HG02610 (cell line): ENCODE results near the gene RALGAPA2.
A peak's percentile ranks its signal among the peaks of the same experiment; 100 is the strongest.

Experiments used
- ATAC-seq: cut with Tn5 transposase; IDR thresholded peaks from one replicate; pipeline ENCODE4 v1.9.1; 2021; ENCODE audit warnings: mild to moderate bottlenecking, moderate library complexity; ENCODE audit not compliant: unreplicated experiment

Gene RALGAPA2

DNA sequence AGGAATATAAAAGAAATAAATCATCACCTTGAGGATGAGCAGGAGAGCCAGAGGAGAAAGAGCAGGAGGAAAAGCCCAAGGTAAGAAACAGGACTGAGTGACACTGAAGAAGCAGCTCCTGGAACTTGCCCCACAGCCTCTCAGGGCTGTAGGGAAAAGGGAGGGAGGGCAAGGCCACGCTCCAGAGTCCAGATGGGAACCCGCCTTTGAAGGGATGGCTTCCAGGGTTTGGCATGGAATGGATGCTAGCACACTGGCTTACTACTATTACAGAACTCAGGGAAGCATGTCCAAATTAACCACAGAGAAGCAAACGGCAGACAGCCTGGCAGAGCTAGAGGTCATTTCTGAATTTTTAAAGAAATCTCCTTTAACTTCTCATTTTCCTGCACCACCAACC is 26.8 kb downstream of the RALGAPA2 start:
- ATAC-seq: no peak

DNA sequence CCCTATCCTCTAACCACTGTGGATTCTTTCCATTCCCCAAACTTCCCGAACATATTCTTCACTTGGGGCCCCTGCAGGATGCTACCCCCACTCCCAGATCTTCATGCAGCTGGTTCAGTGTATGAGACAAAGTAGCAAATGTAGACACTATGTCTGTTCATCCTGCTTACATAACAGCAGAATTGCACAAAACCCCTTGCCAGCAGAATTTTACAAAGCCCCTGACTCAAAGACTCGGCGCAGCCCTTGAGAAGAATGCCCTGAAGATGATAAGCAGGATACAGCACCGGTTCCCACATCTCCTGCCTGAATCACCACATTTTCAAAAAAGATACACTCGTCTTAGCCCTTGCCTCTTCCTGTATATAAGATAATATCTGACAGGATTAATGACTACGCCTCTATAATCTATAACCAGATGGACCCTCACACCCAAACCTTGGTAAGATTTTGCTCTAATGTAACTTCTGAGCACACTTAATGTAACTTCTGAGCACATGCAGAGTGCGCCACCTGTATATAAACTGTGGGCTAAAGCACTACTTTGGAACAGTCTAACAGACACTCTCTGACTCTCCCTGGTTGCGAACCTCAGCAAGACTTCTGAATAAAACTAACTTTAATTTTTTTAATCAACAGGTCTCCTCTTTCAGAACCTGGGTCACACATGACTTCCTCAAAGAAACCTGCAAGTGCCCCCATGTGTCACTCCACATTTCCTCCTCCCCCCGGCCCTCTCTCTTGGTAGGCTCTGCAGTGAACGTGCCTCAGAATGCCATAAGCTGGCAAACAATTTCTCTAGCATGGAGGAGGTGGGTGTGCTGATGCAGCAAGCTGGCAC is 28.7 kb downstream of the RALGAPA2 start:
- ATAC-seq: no peak

DNA sequence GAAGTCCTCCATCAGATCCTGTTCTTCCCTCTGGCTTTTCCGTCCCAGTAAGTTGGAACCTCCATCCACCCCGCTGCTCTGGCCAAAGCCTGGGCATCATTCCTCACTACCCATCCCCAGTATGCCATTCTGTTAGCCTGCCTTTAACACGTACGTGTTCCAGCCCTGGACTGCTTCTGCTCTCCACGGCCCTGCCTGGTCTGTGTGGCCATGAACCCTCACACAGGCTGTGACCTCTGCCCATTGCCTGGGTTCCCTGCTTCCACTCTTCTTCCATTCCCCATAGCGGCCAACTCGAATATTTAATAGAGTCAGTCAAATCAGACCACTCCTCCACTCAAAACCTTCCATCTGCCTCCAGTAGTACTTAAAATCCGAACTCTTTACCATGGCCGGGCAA is 29.4 kb downstream of the RALGAPA2 start:
- ATAC-seq: no peak

DNA sequence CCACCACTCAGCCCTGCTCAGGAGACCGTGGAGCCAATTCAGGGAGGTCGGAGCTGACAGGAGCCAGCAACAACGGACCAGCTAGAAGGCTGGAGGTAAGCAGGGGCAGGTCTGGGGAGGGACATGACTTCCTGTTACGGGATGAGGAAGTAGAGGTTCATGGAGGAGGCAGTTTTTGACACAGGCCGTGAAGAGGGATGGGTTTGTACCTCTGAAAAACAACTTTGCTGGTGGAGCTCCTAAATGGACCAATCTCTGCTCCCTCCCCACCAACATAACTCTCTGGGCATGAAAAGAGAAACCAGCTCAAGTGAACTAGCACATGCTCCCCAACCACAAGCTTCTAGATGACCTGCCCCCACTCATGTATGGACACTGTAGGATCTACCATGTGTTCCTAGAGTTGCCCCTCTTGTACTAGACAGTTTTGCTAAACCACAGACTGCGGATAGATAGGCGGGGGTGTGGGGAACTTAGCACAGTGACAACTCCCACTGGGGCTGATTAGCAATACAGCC is 31.4 kb downstream of the RALGAPA2 start:
- ATAC-seq: peak; percentile 55

DNA sequence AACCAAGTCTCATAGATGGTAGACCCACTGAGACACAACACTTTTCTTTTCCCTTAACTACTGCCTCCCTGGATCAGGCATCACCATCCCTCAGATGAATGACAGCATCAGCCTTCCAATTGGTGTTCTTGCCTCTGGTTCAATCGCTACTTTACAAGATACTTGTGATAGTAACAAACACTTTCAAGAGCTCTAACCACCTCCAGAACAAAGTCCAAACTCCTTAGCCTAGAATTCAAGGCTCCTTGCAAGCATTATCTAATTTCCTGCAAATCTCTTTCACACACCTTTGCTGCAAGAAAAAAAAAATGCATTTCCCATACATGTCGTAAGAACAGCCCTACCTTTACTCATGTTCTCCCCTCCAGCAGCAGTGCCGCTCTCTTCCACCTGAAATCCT is 33.1 kb downstream of the RALGAPA2 start:
- no peak for ATAC-seq

DNA sequence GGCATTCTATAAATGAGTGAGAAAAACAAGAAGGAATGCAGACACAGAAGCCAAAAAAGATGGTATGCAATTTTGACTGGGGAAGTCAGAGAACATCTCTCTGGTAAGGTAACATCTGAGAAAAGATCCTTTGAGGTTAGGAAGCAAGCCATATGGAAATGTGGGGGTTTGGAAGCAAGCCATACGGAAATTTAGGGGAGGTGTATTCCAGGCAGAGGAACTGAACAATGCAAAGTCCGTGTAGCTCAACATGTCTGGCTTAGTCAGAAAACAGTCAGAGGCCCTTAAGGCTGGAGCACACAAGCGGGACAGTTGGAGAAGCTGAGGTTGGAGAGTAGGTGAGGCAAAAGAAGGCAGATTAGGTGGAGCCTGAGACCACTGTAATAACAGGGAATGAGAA is 35.3 kb downstream of the RALGAPA2 start:
- ATAC-seq: no peak

DNA sequence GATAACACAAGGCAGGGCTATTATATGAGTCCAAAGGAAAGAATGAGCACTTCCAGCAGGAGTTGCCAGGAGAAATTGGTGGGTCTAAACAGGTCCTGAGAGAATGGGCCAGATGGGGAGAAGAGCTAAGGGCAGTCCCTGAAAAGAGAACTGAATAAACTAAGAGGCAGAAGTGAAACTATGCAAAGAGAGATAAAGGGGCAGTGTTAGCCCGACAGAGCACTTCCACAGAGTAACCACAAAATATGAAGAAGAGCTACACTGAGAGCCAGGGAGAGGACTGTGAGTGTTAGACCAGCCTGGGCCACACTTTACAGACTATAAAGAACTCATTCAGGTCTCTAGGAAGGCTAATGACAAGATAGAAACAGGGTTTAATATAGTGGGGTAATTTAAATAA is 43.8 kb downstream of the RALGAPA2 start:
- ATAC-seq: peak; percentile 99

DNA sequence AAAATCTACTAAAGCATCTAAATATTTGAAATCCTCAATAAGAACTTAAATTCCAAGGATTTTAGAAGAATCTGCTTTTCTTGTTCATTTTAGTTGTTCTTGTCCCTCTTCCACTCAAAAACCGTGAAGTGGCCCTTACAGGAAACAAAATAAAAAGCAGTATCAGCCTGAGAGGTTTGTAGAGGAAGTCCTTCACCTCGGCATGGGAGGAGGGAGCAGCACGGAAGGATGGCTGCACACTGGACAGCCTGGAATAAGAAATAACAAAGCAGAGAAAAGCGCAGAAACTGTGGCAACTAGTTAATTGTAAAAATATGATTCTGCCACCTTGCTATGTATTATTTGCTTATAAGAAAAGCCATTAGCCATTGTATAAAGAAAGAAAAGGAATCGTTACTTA is 46.1 kb downstream of the RALGAPA2 start:
- no peak for ATAC-seq

DNA sequence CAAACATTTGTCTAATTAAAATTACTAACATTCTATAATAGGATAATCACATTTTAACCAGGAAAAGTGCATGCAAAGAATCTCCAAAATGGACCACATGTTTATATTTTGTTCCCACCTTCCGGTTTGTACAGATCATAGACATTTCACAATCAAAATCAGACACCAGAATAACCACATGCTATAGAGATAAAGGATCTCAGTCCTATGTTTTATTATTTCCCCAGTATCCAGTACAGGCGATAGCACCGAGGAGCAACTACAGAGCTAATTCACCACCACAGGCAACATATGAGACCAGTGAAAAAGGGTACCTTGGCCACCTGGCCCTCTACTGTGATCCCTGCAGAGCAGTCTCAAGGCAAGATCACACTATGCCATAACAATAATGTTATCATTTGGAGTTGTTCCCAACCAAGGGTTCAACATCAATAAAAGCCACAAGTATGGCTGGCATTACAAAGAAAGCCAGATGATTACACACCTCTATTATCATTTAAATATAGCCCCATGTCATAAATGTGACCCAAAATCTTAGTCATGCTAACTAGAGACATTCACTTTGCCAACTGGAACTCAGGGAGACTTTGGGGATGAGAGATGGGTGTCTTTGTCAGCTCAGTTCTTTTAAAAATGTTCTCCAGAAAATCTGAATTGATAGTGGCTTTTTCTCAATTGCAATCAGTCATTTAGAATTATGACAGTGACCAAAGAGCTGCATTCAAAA is 46.7 kb downstream of the RALGAPA2 start:
- ATAC-seq: no peak

DNA sequence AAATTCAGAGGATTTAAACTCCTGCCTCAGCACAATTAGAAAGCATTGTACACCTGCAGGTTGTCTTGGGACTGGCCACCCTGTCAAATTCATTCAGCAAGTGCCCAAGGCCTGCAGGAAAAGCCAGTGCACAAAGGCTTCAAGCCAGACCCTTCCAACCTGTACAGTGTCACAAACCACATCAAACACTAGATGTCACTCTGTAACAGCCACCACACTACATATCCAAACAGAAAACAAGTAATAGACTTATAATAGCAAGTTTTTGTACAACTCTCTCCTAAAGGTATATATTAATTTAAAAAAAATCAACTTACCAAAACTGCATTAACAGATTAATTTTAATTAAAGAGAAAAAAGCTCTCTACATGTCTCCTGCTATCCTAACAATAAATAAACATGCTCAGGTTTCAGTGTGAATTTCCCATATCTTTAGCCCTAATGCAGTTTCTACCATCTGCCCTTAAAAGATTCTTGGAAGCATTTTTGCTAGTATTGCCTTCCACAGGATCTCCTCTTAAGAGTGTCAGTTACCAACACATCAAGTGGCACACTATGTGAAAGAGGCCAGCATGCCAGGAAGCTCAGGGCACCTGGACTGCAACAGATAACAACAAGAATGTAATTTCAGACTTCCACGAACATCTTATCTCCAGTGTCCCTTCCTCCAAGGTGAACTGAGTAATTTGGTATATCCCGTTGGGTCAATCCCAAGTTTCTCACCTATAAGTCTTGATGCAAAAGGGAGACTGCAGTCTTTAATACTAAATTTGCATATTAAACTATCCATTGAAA is 47.5 kb downstream of the RALGAPA2 start:
- ATAC-seq: peak; percentile 68

DNA sequence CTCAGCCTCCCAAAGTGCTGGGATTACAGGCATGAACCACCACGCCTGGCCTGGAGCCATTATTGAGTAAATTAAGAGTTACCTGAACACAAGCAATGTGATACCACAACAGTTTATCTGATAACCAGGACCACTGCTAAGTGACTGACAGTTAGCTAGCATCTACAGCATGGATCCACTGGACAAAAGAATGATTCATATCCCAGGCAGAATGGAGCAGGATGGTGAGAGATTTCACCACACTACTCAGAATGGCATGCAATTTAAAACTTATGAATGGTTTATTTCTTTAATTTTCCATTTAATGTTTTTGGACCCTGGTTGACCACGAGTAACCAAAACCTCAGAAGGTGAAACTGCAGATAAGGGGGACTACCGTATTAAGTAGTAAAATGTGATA is 48.6 kb downstream of the RALGAPA2 start:
- no peak for ATAC-seq

DNA sequence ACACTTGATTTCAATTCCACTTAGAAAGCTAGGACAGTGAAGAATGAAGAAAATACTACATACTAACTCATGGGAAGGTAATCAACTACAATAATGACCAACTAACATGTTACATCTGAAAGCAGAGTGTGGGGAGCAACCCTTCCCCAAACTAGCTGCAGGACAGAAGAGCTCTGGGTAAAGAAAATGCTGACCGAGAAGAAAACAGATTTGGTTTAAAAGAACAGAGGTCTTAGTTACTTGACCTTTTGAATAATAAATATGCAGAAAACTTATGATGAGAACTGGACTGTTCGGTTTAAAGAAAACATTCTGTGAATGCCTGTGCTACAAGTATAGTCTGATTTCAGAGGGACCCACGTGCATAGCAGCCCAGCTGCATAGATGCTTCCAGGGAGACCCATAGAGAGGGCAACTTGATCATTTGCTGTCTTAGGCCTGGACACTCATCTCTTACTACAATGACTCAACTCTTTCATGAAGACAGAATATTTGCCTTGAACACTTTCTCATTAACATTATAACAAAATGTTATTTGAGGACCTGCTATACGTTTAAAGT is 53.5 kb downstream of the RALGAPA2 start:
- ATAC-seq: no peak

DNA sequence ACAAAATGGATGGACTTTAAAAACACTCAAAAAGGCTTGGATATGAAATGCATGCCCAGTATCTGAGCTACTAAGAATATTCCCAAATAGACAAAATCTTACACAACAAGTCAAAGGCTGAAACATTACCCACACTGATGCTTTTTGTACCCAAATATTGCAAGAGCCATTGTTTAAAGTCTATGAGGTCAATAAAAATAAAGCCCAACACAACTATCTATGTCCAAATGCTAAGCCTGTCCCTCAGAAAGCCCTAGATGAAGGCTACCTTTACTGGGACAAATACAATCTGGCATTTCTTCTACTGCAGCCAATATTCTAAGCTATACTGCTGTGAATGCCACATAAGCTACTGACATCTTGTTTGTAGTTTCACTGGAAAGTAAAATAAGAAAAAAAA is 54.3 kb downstream of the RALGAPA2 start:
- no peak for ATAC-seq

DNA sequence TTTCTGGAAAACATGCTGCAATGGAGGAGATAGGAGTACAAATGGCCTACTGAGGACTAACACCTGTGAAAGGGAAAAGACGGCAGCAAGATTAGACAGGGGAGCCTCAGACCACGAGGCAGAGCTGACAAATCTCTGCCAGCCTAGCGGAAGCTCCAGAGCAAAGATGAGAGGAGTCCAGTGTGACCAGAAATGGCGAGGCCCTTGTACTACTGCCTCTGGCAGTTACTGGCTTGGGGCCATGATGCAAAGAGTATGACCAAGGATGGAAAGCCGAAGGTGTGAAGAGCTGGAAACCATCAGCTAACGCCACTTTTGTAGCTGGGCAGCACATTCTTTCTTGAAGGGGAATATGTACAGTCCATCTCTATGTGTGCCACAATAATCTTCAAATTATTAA is 55.4 kb downstream of the RALGAPA2 start:
- ATAC-seq: no peak

DNA sequence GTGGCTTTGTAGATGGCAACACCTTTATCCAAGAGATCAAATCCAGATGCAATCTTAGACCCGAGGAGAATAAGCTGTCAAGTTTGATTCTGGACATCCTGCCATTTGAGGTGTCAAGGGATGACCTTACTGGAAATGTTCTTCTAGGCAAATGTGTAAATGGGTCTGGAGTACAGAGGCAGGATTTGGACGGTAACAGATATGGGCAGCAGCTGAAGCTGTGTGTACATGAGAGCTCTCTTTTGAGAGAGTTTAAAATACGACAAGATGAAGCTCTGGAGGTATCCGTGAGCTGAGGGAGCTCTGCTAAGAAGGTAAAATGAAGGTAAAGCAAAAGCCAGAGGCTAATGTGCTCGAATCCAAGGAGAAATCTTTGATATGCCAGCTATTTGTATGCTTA is 56.6 kb downstream of the RALGAPA2 start:
- ATAC-seq: no peak

DNA sequence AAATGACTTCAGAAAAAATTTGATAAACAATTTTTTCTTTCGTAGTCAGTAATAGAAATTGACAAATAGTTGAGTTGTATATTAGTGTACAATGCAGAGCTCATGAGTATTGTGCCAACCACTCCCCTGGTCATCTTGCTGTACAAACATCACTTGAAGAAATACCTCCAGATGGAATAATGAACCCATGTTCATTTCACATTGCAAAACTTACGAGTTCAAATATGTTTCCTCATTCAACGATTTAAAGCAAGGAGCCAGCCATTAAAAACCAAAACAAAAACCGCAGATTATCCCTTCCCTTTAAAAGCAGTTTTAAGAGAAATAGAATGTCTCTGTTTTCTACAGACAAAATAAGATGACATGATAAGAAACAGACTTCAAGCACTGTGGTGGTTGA is 62.5 kb downstream of the RALGAPA2 start:
- ATAC-seq: no peak

DNA sequence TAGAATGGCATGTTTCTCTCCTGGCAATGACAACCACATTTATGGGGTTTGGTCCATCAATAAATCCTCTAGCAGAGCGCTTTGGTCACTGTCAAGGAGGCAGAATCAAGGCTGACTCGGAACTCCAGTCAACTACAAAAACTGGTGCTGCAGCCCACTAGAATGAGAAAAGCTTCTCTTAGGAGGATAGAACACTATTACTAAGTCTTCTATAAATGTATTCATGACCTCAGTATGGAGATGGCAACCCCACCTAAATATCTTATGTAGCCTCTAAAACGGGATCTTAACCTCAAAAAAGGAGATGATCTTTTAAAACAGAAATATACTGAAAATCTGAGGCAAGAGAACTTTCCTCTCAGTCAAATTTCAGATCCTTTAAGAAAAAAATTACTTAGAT is 68.5 kb downstream of the RALGAPA2 start:
- ATAC-seq: no peak

DNA sequence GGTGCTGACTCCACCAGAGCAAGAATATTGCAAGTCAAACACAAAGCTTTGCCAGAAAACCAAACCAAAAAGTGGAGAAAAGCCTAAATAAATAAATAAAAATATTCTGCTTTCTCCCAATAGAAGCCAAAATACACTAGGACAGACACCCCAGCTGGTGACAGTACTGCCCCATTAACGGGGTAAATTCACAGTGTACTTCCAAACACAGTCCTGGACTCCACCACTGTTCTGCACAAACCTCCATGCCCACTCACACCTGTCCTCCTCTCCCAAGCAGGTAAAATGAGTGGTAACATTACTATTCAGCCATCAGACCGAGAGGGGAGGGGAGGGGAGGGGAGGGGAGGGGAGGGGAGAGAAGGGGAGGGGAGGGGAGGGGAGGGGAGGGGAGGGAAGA is 70.7 kb downstream of the RALGAPA2 start:
- no peak for ATAC-seq

DNA sequence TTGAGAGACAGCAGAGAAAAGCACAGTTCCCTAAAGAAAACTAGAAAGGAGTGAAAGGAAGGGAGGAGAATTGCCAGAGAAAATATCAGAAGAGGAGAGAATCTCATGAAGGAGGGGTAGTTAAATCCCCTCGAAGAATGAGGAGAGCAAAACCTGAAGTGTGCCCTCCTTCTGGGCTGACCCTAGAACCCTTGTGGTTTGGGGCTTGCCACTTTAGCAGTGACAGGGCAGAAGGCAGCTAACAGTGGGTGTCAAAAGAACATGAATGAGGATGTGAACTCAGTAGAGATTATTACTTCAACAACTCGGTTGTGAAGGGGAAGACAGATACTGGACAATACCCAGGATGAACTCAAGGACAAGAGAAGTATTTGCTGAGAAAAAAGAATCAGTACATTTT is 73.6 kb downstream of the RALGAPA2 start:
- no peak for ATAC-seq

DNA sequence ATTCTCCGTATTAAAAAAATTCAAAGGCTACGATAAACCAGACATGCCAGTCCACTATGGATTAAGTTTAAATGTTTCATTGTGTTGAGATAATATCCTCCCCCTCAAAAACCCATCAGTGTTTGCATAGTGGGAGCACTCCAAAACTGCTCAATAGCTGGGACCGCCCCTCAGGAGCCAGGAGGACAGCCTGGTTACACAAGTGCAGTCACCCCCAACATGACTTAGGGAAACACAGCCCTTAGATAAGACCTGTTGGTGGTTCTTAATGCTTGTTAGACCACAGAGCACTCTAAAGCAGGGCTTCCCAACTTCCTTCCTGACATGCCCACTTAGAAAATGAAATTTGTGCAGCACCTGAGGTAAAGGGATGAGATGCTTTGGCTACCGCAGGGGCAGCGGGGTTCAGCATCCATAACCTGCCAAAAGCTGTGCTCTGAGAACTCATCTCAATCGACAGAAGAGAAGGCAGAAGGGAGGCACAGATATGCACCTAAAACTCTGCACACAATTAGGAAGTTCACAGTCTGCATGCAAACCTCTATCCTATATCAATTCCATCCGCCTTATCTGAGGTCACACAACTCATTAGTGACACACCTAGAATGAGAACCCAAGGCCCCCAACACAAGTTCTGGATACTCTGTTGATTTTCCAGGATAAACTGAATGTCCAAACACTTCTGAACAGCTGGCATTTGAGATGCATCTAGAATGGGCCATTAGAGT is 74.3 kb downstream of the RALGAPA2 start:
- ATAC-seq: no peak
